ENCODE data around the gene RASSF3.

- TF ChIP-seq CTCF (IDR thresholded peaks at IDR 0.05; ENCODE audit: low read length), result no peak
- no peak for TF ChIP-seq EZH2 (IDR thresholded peaks at IDR 0.05; ENCODE audit: borderline replicate concordance, low read length)
Measured at GRCh38 chr12:64691795-64692583, 81.7 kb downstream of the RASSF3 start.
